HEK293 (cell line): Measurements from ENCODE around the gene SEZ6L.

Experiments
- CTCF ChIP-seq: fragments of 450-650 bp; formaldehyde crosslinking; IDR thresholded peaks from 2 replicates; pipeline ENCODE4 v1.5.1; 2016; ENCODE audit warnings: missing biosample characterization, missing genetic modification characterization
- EGR2 ChIP-seq: fragments of 450-650 bp; formaldehyde crosslinking; IDR thresholded peaks from 2 replicates; pipeline ENCODE4 v1.5.1; 2016; ENCODE audit warnings: low read depth, missing biosample characterization, missing genetic modification characterization
- FEZF1 ChIP-seq: fragments of 450-650 bp; formaldehyde crosslinking; IDR thresholded peaks from 2 replicates; pipeline ENCODE4 v1.5.1; 2016; ENCODE audit warnings: missing biosample characterization, missing genetic modification characterization
- MYNN ChIP-seq: fragments of 450-650 bp; formaldehyde crosslinking; IDR thresholded peaks from 2 replicates; pipeline ENCODE4 v1.5.1; 2016; ENCODE audit warnings: missing biosample characterization, missing genetic modification characterization, borderline replicate concordance
- PATZ1 ChIP-seq: fragments of 450-650 bp; formaldehyde crosslinking; IDR thresholded peaks from 2 replicates; pipeline ENCODE4 v1.5.1; 2016; ENCODE audit warnings: missing biosample characterization, missing genetic modification characterization
- REST ChIP-seq: fragments of 450-650 bp; formaldehyde crosslinking; IDR thresholded peaks from 2 replicates; pipeline ENCODE4 v1.5.1; 2016; ENCODE audit warnings: missing biosample characterization, missing genetic modification characterization
- TCF7L2 ChIP-seq: IDR thresholded peaks from 2 replicates; pipeline ENCODE4 v1.6.1; 2011; ENCODE audit warnings: low read depth, mild to moderate bottlenecking, inconsistent platforms, low read length, moderate library complexity, borderline replicate concordance
- ZNF670 ChIP-seq: fragments of 450-650 bp; formaldehyde crosslinking; IDR thresholded peaks from 2 replicates; pipeline ENCODE4 v1.5.1; 2016; ENCODE audit warnings: missing biosample characterization, missing genetic modification characterization, low read depth
- ZSCAN16 ChIP-seq: fragments of 450-650 bp; formaldehyde crosslinking; IDR thresholded peaks from 2 replicates; pipeline ENCODE4 v1.5.1; 2016; ENCODE audit warnings: missing biosample characterization, missing genetic modification characterization

- TF ChIP-seq FEZF1 (tag by site-specific recombination) (no peak), CTCF (tag by site-specific recombination) (no peak), PATZ1 (tag by site-specific recombination) (no peak), ZNF670 (tag by site-specific recombination) (no peak), EGR2 (no peak), REST (no peak), MYNN (no peak), TCF7L2 (no peak), ZSCAN16 (tag by site-specific recombination) (no peak)
Measured at GRCh38 chr22:26303475-26303874, 134.2 kb downstream of the SEZ6L start.
